Endothelial cell of umbilical vein (primary cell): ENCODE measurements around the gene STRN3. TPM values are rescaled to one million over a fixed set of nuclear protein-coding genes. Genes with fewer than 3 reads are reported as not detected.

Experiments
- BruUV-seq: library from RNA; stranded (reverse); fragments of 400-500 nt; replicated peaks from 2 replicates; lab custom pipeline; 2021; lab: Mats Ljungman, UMichigan
- CTCF ChIA-PET: fragments of 300-600, 350-600 bp; sonication (Branson Sonifier 250); formaldehyde crosslinking; loops from one replicate; lab custom pipeline; 2021; ENCODE audit warnings: antibody characterized with exemption, inconsistent platforms; lab: Charles Lee
- POLR2A ChIA-PET: fragments of 300-600, 350-600 bp; sonication (Branson Sonifier 250); formaldehyde crosslinking; loops from one replicate; lab custom pipeline; 2021; ENCODE audit warnings: antibody characterized with exemption, inconsistent platforms; lab: Charles Lee
- DNase-seq: peaks from one replicate; pipeline ENCODE4 v3.0.0-alpha.2; 2011; ENCODE audit warnings: low read depth, low spot score
- FAIRE-seq: peaks from 2 replicates; lab custom pipeline; 2011; peaks lifted over from hg19 to GRCh38; lab: Jason Lieb, UNC
- H2AFZ ChIP-seq: 2 replicates; pipeline ENCODE4 v1.6.0; 2012; ENCODE audit warnings: low read depth, low read length, control low read depth, inconsistent platforms
- H3K27ac ChIP-seq: 2 replicates; pipeline ENCODE4 v1.5.1; 2011; ENCODE audit warnings: low read depth, mild to moderate bottlenecking, control low read depth, low read length, moderate library complexity; ENCODE audit not compliant: insufficient read depth
- H3K27me3 ChIP-seq, 2 experiments: 2 replicates each; pipeline versions ENCODE4 v1.6.0 to v1.6.1; 2011; ENCODE audit warnings: low read length in 2 of 2, mixed read lengths in 1 of 2; ENCODE audit not compliant: control insufficient read depth in 2 of 2, insufficient read depth in 2 of 2
- H3K36me3 ChIP-seq, 2 experiments: 2 replicates in 1 of 2; 3 replicates in 1 of 2; pipeline ENCODE4 v1.5.1; 2011; ENCODE audit warnings: low read length in 2 of 2, mild to moderate bottlenecking in 1 of 2, moderate library complexity in 1 of 2; ENCODE audit not compliant: control insufficient read depth in 2 of 2, insufficient read depth in 2 of 2; ENCODE audit errors: extremely low read depth in 1 of 2
- H3K4me1 ChIP-seq: 3 replicates; pipeline ENCODE4 v1.5.1; 2011; ENCODE audit warnings: mild to moderate bottlenecking, low read length; ENCODE audit not compliant: control insufficient read depth, insufficient read depth; ENCODE audit errors: extremely low read depth
- H3K4me2 ChIP-seq: 2 replicates; pipeline ENCODE4 v1.6.1; 2011; ENCODE audit warnings: low read length, control low read depth, mixed read lengths; ENCODE audit not compliant: insufficient read depth
- H3K4me3 ChIP-seq, 3 experiments: fragments of 200-600 bp in 1 of 3; sonication (generic), shearing (Covaris generic) in 1 of 3; replicated peaks in 1 of 3; 2 replicates each; pipeline ENCODE4 v1.5.1; 2011 to 2016; ENCODE audit warnings: control low read depth in 3 of 3, low read length in 3 of 3, mild to moderate bottlenecking in 2 of 3, inconsistent platforms in 1 of 3, low read depth in 1 of 3, moderate library complexity in 1 of 3; ENCODE audit not compliant: insufficient read depth in 1 of 3
- H3K79me2 ChIP-seq: 2 replicates; pipeline ENCODE4 v1.6.0; 2012; ENCODE audit warnings: low read length, inconsistent platforms; ENCODE audit not compliant: control insufficient read depth, insufficient read depth
- H3K9ac ChIP-seq: replicated peaks from 2 replicates; pipeline ENCODE3; 2011; ENCODE audit warnings: low read length, control low read depth; ENCODE audit not compliant: insufficient read depth; ENCODE audit errors: extremely low read depth
- H3K9me1 ChIP-seq: replicated peaks from 3 replicates; pipeline ENCODE4 v1.6.0; 2011; ENCODE audit warnings: mild to moderate bottlenecking, low read length; ENCODE audit not compliant: control insufficient read depth, insufficient read depth; ENCODE audit errors: extremely low read depth
- H3K9me3 ChIP-seq: replicated peaks from 2 replicates; pipeline ENCODE4 v1.5.1; 2012; ENCODE audit warnings: low read length, inconsistent platforms; ENCODE audit not compliant: control insufficient read depth, insufficient read depth
- H4K20me1 ChIP-seq: replicated peaks from 2 replicates; pipeline ENCODE3; 2011; ENCODE audit warnings: mild to moderate bottlenecking, low read length; ENCODE audit not compliant: control insufficient read depth, insufficient read depth; ENCODE audit errors: extremely low read depth
- CTCF ChIP-seq, 2 donors: IDR thresholded peaks; 1 replicate in 1 of 2; 2 replicates in 1 of 2; pipeline ENCODE4 v1.5.1; 2011; ENCODE audit warnings: low read length in 2 of 2, mild to moderate bottlenecking in 2 of 2, moderate library complexity in 2 of 2, control low read depth in 1 of 2, inconsistent platforms in 1 of 2, low read depth in 1 of 2; ENCODE audit not compliant: insufficient read depth in 1 of 2; ENCODE audit errors: extremely low read depth in 1 of 2
- EZH2 ChIP-seq: IDR thresholded peaks from 2 replicates; pipeline ENCODE4 v1.6.1; 2012; ENCODE audit warnings: borderline replicate concordance, low read depth, mild to moderate bottlenecking, moderate library complexity, low read length, inconsistent platforms; ENCODE audit not compliant: severe bottlenecking
- FOS ChIP-seq: IDR thresholded peaks from 2 replicates; pipeline ENCODE4 v1.6.1; 2011; ENCODE audit warnings: mild to moderate bottlenecking, low read length, moderate library complexity, borderline replicate concordance; ENCODE audit not compliant: insufficient read depth
- GATA2 ChIP-seq: IDR thresholded peaks from 2 replicates; pipeline ENCODE4 v1.7.0; 2011; ENCODE audit warnings: low read depth, mild to moderate bottlenecking, moderate library complexity, mixed read lengths, low read length; ENCODE audit not compliant: insufficient read length, insufficient read depth
- JUN ChIP-seq: IDR thresholded peaks from 2 replicates; pipeline ENCODE4 v1.6.1; 2011; ENCODE audit warnings: borderline replicate concordance, low read depth; ENCODE audit not compliant: insufficient read length, insufficient read depth
- MAX ChIP-seq: IDR thresholded peaks from 2 replicates; pipeline ENCODE4 v1.6.1; 2011; ENCODE audit not compliant: insufficient read depth, insufficient read length
- MYC ChIP-seq: IDR thresholded peaks from one replicate; pipeline ENCODE4 v1.6.1; 2011; ENCODE audit warnings: mild to moderate bottlenecking, low read depth, low read length
- POLR2A ChIP-seq: IDR thresholded peaks from 2 replicates; pipeline ENCODE4 v1.6.1; 2012; ENCODE audit warnings: low read depth, mild to moderate bottlenecking, control low read depth, low read length
- POLR2AphosphoS5 ChIP-seq: IDR thresholded peaks from 2 replicates; pipeline ENCODE4 v1.6.1; 2012; ENCODE audit warnings: low read depth, mild to moderate bottlenecking, control low read depth, low read length, moderate library complexity; ENCODE audit not compliant: insufficient read depth
- dilution Hi-C: fragments of 300-500 bp; cut with MboI; formaldehyde crosslinking; loops from one replicate; pipeline ENCODE4 v1.15.0; 2019; ENCODE audit warnings: low sequenced_read_pairs; ENCODE audit not compliant: extremely low pct_ligation_motif_present
- intact Hi-C: fragments of 100-400 bp; cut with micrococcal nuclease; formaldehyde crosslinking; loops from one replicate; pipeline ENCODE4 v1.10.0; 2022
- polyA plus RNA-seq, 4 experiments: library from polyadenylated mRNA; depleted of rRNA in 3 of 4; stranded (reverse) in 3 of 4; unstranded in 1 of 4; fragments of >200 nt; gene quantifications; 2 replicates each; pipeline versions ENCODE4 v1.2.1 to v1.2.3, GENCODE V29; 2011 to 2012; ENCODE audit warnings: missing spikeins in 1 of 4
- total RNA-seq: library from RNA; stranded (reverse); gene quantifications from 2 replicates; pipeline ENCODE4 v1.2.3, GENCODE V29; 2021

Gene STRN3
- total and polyA plus RNA-seq, 2 donors (not counting 3 experiments of a cell fraction or from before 2014, with no cell fraction given): 8.4 to 35.1 TPM

- POLR2A ChIA-PET: no interaction called here
- TF ChIP-seq MYC (no peak), CTCF (IDR thresholded peaks at IDR 0.05; ENCODE audit: extremely low read depth in 1 of 2, insufficient read depth in 1 of 2, low read depth in 1 of 2, low read length in 2 of 2) (no peak), EZH2 (no peak), JUN (no peak), MAX (no peak), POLR2AphosphoS5 (no peak), POLR2A (no peak), GATA2 (no peak), FOS (no peak)
These were observed 117.4 kb downstream of the STRN3 start for GRCh38 chr14:30908826-30909225.

More at GRCh38 chr14:30908826-30909225, 117.4 kb downstream of the STRN3 start:
- dilution Hi-C loops: no loop called here
- no peaks in the 10 kb centered on the region for H3K79me2 ChIP-seq
- no peaks in the 10 kb centered on the region for H3K4me1 ChIP-seq
- no peaks in the 10 kb centered on the region for H4K20me1 ChIP-seq
- H3K9ac ChIP-seq: no peak overlapping the region
- H3K27me3 ChIP-seq: no peaks in the 10 kb centered on the region
- no peaks in the 10 kb centered on the region for H3K9me3 ChIP-seq
- peaks cover 2 to 16% of the 10 kb centered on the region in 2 experiments for H3K36me3 ChIP-seq
- CTCF ChIA-PET: no interaction called here
- H2AFZ ChIP-seq: no peak overlapping the region
- H3K4me2 ChIP-seq: no peak overlapping the region
- H3K27ac ChIP-seq: no peak overlapping the region
- no TSS peak for BruUV-seq
- DNase-seq: no peak
- intact Hi-C loops: no loop called here
- no peak for FAIRE-seq
- no peak overlapping the region for H3K4me3 ChIP-seq
- no peaks in the 10 kb centered on the region for H3K9me1 ChIP-seq
